Omental fat pad (tissue), 4 donors: ENCODE results near the gene CRYL1. TPM values are rescaled to one million over a fixed set of nuclear protein-coding genes. Genes with fewer than 3 reads are reported as not detected.
A peak's percentile ranks its signal among the peaks of the same experiment; 100 is the strongest.

Source experiments
- ATAC-seq: fragments of 150-250 bp; one replicate; pipeline ENCODE4 v1.9.1; 2016; ENCODE audit warnings: mild to moderate bottlenecking, moderate library complexity; ENCODE audit not compliant: low FRiP score
- DNase-seq: peaks from one replicate; pipeline ENCODE4 v3.0.0-alpha.2; 2019; ENCODE audit warnings: low spot score
- total RNA-seq, 4 donors: library from RNA; depleted of rRNA; stranded (reverse); fragments of >200 nt; gene quantifications; one replicate each; pipeline ENCODE4 v1.1.0, GENCODE V29; 2016
- TF ChIP-seq, protein P1 (sequence below), 3 donors: fragments of 450-650 bp; IDR thresholded peaks; one replicate each; pipeline ENCODE4 v1.5.1; 2016 to 2017; ENCODE audit warnings: antibody characterized with exemption in 3 of 3, mild to moderate bottlenecking in 3 of 3, moderate library complexity in 2 of 3

Gene CRYL1
- total RNA-seq, 4 donors from 2014 or later, result 30.3 to 42.2 (median 35.3) TPM

DNA sequence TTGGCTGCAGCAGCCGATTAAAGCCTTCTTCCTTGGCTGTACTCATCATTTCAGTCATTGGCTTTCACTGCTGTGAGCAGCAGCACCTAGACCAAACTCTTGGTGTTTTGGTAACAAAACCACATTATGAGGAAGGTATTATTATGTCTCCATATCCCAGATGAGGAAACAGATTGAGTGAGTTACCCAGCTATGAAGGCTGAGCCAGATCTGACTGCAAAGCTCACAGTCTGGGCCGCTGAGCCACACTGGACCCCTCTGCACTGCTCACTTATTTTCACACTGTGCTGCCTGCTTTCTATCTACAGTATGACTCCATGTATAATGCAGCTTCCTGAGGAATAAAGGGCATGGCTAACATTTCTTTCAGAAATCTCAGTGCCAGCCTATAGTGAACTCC is 24.5 kb downstream of the CRYL1 start:
- DNase-seq (no peak), ATAC-seq (no peak)
- TF ChIP-seq, protein P1, sequence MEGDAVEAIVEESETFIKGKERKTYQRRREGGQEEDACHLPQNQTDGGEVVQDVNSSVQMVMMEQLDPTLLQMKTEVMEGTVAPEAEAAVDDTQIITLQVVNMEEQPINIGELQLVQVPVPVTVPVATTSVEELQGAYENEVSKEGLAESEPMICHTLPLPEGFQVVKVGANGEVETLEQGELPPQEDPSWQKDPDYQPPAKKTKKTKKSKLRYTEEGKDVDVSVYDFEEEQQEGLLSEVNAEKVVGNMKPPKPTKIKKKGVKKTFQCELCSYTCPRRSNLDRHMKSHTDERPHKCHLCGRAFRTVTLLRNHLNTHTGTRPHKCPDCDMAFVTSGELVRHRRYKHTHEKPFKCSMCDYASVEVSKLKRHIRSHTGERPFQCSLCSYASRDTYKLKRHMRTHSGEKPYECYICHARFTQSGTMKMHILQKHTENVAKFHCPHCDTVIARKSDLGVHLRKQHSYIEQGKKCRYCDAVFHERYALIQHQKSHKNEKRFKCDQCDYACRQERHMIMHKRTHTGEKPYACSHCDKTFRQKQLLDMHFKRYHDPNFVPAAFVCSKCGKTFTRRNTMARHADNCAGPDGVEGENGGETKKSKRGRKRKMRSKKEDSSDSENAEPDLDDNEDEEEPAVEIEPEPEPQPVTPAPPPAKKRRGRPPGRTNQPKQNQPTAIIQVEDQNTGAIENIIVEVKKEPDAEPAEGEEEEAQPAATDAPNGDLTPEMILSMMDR (IDR thresholded peaks at IDR 0.05), result no peak

DNA sequence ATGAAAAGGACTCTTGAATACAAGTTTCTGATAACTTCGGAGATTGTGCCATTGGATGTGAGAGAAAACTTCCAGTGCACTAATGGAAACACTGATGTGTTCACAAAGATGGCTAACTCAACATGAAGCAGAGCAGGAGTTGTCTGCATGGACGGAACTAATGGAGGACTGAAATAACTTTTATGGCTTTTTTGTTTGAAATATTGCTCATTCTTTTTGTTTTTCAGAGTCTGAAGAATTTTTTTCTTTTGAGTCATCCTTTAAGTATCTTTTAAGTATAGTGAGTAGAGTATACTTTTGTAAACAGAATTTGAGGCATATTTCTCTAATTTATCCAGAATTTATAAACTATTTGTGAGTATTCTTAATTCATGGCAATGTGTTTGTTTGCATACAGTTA is 25.7 kb downstream of the CRYL1 start:
- ATAC-seq (no peak), DNase-seq (no peak)
- TF ChIP-seq, protein P1 (IDR thresholded peaks at IDR 0.05), result no peak

DNA sequence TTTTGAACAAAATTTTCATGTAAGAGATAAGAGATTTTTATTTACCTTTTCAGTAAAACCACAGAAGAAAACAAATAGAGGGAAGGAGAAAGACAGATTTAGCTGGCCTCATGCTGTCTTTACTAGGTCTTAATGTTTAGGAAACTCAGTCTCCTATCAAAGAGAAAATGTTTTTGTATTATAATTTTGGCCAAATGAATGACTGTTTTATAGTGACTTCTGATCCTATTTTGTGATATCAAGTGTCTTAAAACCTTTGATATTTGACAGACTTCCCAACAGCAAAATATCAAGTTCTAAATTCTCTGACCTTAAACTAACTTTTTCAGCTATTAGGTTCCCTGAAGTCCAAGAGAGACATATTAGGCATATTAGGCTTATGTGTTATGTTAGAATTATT is 27.0 kb downstream of the CRYL1 start:
- ATAC-seq (no peak), DNase-seq (no peak)
- TF ChIP-seq, protein P1 (IDR thresholded peaks at IDR 0.05), result no peak

DNA sequence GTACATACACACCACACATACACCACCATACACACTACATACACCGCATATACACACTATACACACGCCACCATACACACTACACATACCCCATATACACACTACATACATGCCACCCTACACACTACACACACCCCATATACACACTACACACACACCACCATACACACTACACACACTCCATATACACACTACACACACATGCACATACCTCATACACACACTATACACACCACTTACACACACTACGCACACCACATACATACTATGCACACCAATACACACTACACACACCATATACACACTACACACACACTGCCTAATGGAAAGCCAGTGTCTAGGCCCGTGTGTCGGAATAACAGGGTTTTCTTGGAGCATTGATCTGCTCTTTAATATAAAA is 27.5 kb downstream of the CRYL1 start:
- TF ChIP-seq, protein P1 (IDR thresholded peaks at IDR 0.05), result no peak
- DNase-seq, result no peak
- no peak for ATAC-seq

DNA sequence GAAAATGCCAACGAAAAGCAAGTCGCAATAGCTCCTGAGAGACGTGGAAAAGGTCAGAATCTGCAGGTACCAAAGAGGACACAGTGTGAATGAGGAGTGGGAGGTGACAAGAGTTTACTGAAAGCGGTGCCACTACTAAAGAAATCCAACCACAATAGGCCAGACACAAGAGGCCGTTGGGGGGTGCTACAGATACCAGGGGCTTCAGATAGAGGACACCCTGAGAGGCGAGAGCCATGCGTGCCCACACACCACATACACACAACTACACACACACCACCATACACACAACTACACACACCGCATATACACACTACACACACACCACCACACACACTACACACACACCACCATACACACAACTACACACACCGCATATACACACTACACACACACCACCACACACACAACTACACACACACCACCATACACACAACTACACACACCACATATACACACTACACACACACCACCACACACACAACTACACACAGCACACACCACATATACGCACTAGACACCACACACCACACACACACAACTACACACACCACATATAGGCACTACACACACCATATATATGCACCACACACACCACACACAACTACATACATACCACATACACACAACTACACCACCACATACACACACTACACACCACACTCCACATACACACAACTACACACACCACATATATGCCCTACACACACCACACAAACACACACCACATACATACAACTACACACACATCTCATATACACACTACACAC is 28.5 kb downstream of the CRYL1 start:
- no peak for ATAC-seq
- TF ChIP-seq, protein P1 (IDR thresholded peaks at IDR 0.05), result no peak
- DNase-seq, result no peak

DNA sequence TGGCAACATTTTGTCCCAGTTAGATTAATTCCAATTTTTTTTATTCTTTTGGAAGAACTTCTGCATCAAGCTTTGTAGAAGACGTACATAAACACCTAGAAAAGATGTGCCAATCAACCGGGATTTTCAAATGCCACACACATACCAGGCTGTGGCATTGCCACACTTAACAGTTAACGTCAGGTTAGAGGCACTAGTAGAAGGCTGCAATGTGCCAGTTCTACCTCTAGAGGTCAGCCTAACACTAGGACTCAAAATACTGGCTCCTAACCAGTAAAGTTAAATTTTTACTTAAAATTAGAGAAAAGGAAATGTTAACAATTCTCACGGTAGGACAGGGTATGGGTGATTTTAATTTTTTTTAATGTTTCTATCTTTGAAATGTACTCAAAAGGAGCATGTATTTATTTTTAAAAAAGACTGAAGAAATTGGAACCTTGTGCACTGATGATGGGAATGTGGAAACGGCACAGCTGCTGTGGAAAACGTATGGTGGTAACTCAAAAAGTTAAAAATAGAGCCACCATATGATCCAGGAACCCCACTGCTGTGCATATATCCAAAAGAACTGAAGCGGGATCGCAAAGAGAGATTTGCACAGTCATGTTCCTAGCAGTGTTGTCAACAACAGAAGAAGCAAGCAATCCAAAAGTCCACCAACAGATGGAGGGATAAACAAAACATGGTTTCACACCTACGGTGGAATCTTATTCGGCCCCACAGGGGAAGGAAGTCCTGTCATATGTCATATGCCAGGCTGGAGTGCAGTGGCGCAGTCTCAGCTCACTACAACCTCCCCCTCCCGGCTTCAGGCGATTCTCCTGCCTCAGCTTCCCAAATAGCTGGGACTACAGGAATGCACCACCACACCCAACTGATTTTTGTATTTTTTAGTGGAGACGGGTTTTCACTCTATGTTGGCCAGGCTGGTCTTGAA is 30.3 kb downstream of the CRYL1 start:
- DNase-seq (peak; percentile 60), ATAC-seq (peak; percentile 92)
- TF ChIP-seq, protein P1 (IDR thresholded peaks at IDR 0.05), result peak in 2 of 3 donors; percentile 52 to 61
